Gastroesophageal sphincter (tissue), 4 donors: Measurements from ENCODE around the gene PLEKHA8. TPM values are rescaled to one million over a fixed set of nuclear protein-coding genes. Genes with fewer than 3 reads are reported as not detected.

Experiments
- ATAC-seq: fragments of 150-250 bp; one replicate; pipeline ENCODE4 v1.9.1; 2016; ENCODE audit warnings: mild to moderate bottlenecking, moderate library complexity
- H3K27ac ChIP-seq, 4 donors: fragments of 200-600 bp; sonication (generic) in 3 of 4; 1 replicate in 3 of 4; 2 replicates in 1 of 4; pipeline ENCODE4 v1.5.1; 2016 to 2019
- H3K27me3 ChIP-seq: fragments of 200-600 bp; sonication (generic); one replicate; pipeline ENCODE4 v1.5.1; 2019
- H3K36me3 ChIP-seq, 2 donors: fragments of 200-600 bp; sonication (generic); one replicate each; pipeline ENCODE4 v1.5.1; 2019; ENCODE audit warnings: control low read depth in 1 of 2
- H3K4me1 ChIP-seq, 3 donors: fragments of 200-600 bp; sonication (generic); 1 replicate in 2 of 3; 2 replicates in 1 of 3; pipeline ENCODE4 v1.5.1; 2016 to 2019; ENCODE audit warnings: control low read depth in 2 of 3
- H3K4me3 ChIP-seq, 2 donors: fragments of 200-600 bp; sonication (generic); one replicate each; pipeline ENCODE4 v1.5.1; 2019; ENCODE audit warnings: mild to moderate bottlenecking in 1 of 2, moderate library complexity in 1 of 2
- H3K9me3 ChIP-seq, 3 donors: fragments of 200-600 bp; sonication (generic); one replicate each; pipeline ENCODE4 v1.5.1; 2017 to 2019; ENCODE audit warnings: control low read depth in 2 of 3
- EP300 ChIP-seq: sonication (generic); formaldehyde crosslinking; IDR thresholded peaks from one replicate; pipeline ENCODE4 v1.6.1; 2017; ENCODE audit warnings: antibody characterized with exemption, mild to moderate bottlenecking
- POLR2A ChIP-seq, 2 donors: fragments of 450-650 bp; IDR thresholded peaks; one replicate each; pipeline ENCODE4 v1.6.1; 2017; ENCODE audit warnings: antibody characterized with exemption in 2 of 2, mild to moderate bottlenecking in 2 of 2, moderate library complexity in 1 of 2
- POLR2AphosphoS5 ChIP-seq: sonication (generic); formaldehyde crosslinking; IDR thresholded peaks from one replicate; pipeline ENCODE4 v1.6.1; 2017; ENCODE audit warnings: antibody characterized with exemption
- WGBS, 2 donors: methylation state at CpG; one replicate each; pipeline ENCODE4 v1.1.5; 2018; ENCODE audit warnings: low coverage in 1 of 2; 5-methylcytosine and 5-hydroxymethylcytosine counted together
- total RNA-seq, 4 donors: library from RNA; depleted of rRNA; stranded (reverse); fragments of >200 nt; gene quantifications; one replicate each; pipeline ENCODE4 v1.1.0, GENCODE V29; 2016
- TF ChIP-seq, protein P1 (sequence below), 4 experiments: fragments of 200-600 bp in 2 of 4; fragments of 450-650 bp in 2 of 4; sonication (generic) in 1 of 4; IDR thresholded peaks; one replicate each; pipeline ENCODE4 v1.5.1; 2017 to 2019; ENCODE audit warnings: antibody characterized with exemption in 4 of 4, mild to moderate bottlenecking in 2 of 4, moderate library complexity in 2 of 4

Gene PLEKHA8
- total RNA-seq, 4 donors from 2014 or later: 7.5 to 16.3 (median 11.4) TPM

DNA sequence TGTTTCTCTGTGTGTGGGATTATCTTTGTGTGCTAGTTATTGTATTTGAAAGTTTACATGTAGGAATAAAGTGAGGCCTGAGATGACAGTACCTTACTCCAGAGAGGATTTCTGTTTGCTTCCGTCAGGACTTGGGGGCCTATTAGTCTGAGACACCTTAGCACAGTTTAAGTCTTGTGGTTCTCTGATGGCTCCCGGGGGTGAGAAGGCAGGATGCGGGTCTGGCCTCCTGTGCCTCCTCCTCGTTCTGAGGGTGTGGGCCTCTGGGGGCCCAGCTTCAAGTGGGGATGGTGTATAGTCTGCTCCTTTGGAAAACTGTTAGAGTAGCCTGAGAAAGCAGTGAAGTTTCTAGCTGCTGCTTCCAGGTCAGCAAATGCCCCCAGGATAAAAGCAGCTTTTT is 119.0 kb downstream of the PLEKHA8 start:
- H3K4me1 ChIP-seq: peaks cover 30 to 90% (median 36%) of the 10 kb centered on the region in 3 donors
- H3K27ac ChIP-seq: peak overlapping the region in 3 of 4 donors; percentile 35 to 93 (median 85)
- no peak for ATAC-seq
- peaks cover 0 to 41% of the 10 kb centered on the region in 2 donors for H3K36me3 ChIP-seq
- WGBS, 2 donors: 33 to 39% methylated on average over 1 to 3 of the region's 4 CpGs
- H3K4me3 ChIP-seq: no peak overlapping the region
- TF ChIP-seq POLR2A (IDR thresholded peaks at IDR 0.05) (no peak), POLR2AphosphoS5 (no peak), EP300 (no peak)
- TF ChIP-seq, protein P1, sequence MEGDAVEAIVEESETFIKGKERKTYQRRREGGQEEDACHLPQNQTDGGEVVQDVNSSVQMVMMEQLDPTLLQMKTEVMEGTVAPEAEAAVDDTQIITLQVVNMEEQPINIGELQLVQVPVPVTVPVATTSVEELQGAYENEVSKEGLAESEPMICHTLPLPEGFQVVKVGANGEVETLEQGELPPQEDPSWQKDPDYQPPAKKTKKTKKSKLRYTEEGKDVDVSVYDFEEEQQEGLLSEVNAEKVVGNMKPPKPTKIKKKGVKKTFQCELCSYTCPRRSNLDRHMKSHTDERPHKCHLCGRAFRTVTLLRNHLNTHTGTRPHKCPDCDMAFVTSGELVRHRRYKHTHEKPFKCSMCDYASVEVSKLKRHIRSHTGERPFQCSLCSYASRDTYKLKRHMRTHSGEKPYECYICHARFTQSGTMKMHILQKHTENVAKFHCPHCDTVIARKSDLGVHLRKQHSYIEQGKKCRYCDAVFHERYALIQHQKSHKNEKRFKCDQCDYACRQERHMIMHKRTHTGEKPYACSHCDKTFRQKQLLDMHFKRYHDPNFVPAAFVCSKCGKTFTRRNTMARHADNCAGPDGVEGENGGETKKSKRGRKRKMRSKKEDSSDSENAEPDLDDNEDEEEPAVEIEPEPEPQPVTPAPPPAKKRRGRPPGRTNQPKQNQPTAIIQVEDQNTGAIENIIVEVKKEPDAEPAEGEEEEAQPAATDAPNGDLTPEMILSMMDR (IDR thresholded peaks at IDR 0.05): no peak
- H3K9me3 ChIP-seq: no peaks in the 10 kb centered on the region
- no peaks in the 10 kb centered on the region for H3K27me3 ChIP-seq

GRCh38 chr7:30147785-30148184 is 119.6 kb downstream of the PLEKHA8 start:
- H3K36me3 ChIP-seq: peaks cover 0 to 47% of the 10 kb centered on the region in 2 donors
- no peak overlapping the region for H3K4me3 ChIP-seq
- peaks cover 25 to 85% (median 33%) of the 10 kb centered on the region in 3 donors for H3K4me1 ChIP-seq
- no peak for TF ChIP-seq POLR2A (IDR thresholded peaks at IDR 0.05)
- TF ChIP-seq, protein P1 (IDR thresholded peaks at IDR 0.05): no peak
- TF ChIP-seq POLR2AphosphoS5: no peak
- TF ChIP-seq EP300: no peak
- H3K27me3 ChIP-seq: no peaks in the 10 kb centered on the region
- 93 to 100% methylated on average over 1 to 2 of the region's 2 CpGs for WGBS, 2 donors
- H3K27ac ChIP-seq: peak overlapping the region in 2 of 4 donors; percentile 85 to 93
- H3K9me3 ChIP-seq: no peaks in the 10 kb centered on the region
- ATAC-seq: no peak

- Histone ChIP-seq H3K36me3 (peaks cover 0 to 53% of the 10 kb centered on the region in 2 donors), H3K4me3 (no peak overlapping the region), H3K9me3 (no peaks in the 10 kb centered on the region), H3K27ac (peak overlapping the region in 1 of 4 donors; percentile 85), H3K27me3 (no peaks in the 10 kb centered on the region), H3K4me1 (peaks cover 20 to 78% (median 31%) of the 10 kb centered on the region in 3 donors)
- WGBS, 2 donors: 84 to 96% methylated on average over 3 to 5 of the region's 5 CpGs
- no peak for TF ChIP-seq POLR2A (IDR thresholded peaks at IDR 0.05)
- TF ChIP-seq, protein P1 (IDR thresholded peaks at IDR 0.05): no peak
- TF ChIP-seq EP300: no peak
- TF ChIP-seq POLR2AphosphoS5: no peak
- no peak for ATAC-seq
Observed at GRCh38 chr7:30148426-30148825, 120.2 kb downstream of the PLEKHA8 start.

- ATAC-seq: no peak
- Histone ChIP-seq H3K4me1 (peaks cover 16 to 72% (median 25%) of the 10 kb centered on the region in 3 donors), H3K36me3 (peaks cover 0 to 59% of the 10 kb centered on the region in 2 donors), H3K27ac (no peak overlapping the region), H3K27me3 (no peaks in the 10 kb centered on the region), H3K4me3 (peak overlapping the region in 1 of 2 donors; percentile 6), H3K9me3 (no peaks in the 10 kb centered on the region)
- 82% methylated on average over 6 of the region's 13 CpGs; no CpG with 5 or more reads in 1 of the 2 donors for WGBS, 2 donors
- TF ChIP-seq, protein P1 (IDR thresholded peaks at IDR 0.05): no peak
- TF ChIP-seq POLR2AphosphoS5: no peak
- no peak for TF ChIP-seq POLR2A (IDR thresholded peaks at IDR 0.05)
Observed at GRCh38 chr7:30148951-30149459, 120.8 kb downstream of the PLEKHA8 start.

DNA sequence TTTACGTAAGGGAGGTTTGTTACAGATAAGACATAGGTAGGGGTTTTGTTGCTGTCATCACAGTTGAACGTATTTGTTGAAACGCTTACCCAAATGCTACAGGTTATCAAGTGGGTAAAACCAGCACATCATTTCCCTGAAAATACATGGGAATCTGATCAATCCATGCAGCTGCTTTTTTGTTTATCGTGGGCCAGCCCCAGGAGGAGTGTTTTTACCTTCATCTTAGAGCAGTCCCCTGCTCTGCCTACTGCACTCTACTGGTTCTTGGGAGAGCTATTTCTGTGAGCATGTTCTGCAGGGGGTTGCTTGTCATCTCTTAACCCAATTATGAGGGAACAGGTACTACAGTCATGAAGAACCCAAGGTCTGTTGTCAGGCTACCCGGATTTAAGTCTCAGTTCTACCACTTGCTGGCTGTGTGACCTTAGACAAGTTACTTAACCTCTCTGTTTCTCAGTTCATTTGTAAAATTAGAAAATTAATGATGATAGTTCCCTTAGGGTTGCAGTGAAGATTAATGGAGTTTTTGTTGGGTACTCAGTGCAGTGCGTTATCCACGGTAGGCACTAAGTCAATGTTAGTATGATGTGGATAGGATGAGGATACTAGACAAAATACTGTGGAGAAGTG is 121.5 kb downstream of the PLEKHA8 start:
- TF ChIP-seq, protein P1 (IDR thresholded peaks at IDR 0.05): no peak
- ATAC-seq: no peak
- H3K27ac ChIP-seq: no peak overlapping the region
- H3K9me3 ChIP-seq: no peaks in the 10 kb centered on the region
- peaks cover 0 to 67% of the 10 kb centered on the region in 2 donors for H3K36me3 ChIP-seq
- 89 to 93% methylated on average over 3 to 6 of the region's 7 CpGs for whole genome bisulfite sequencing, 2 donors
- no peak overlapping the region for H3K4me3 ChIP-seq
- no peaks in the 10 kb centered on the region for H3K27me3 ChIP-seq
- peaks cover 12 to 65% (median 20%) of the 10 kb centered on the region in 3 donors for H3K4me1 ChIP-seq
